DND-41 (cell line): Measurements from ENCODE around the gene SLC17A7.
A peak's percentile ranks its signal among the peaks of the same experiment; 100 is the strongest.

ENCODE experiments used
- ATAC-seq: fragments of 200-7000 bp; cut with Tn5 transposase; 3 replicates; pipeline ENCODE4 v1.9.1; 2021; ENCODE audit warnings: low read depth; ENCODE audit not compliant: insufficient read depth
- DNase-seq: peaks from one replicate; pipeline ENCODE4 v3.0.0-alpha.2; 2020
- H2AFZ ChIP-seq: 2 replicates; pipeline ENCODE4 v1.6.0; 2012; ENCODE audit warnings: low read depth, low read length
- H3K27ac ChIP-seq: 2 replicates; pipeline ENCODE4 v1.5.1; 2012; ENCODE audit warnings: low read length, inconsistent platforms
- H3K27me3 ChIP-seq: fragments of 200-600 bp; sonication (generic); 2 replicates; pipeline ENCODE4 v1.6.0; 2012; ENCODE audit warnings: low read length, mild to moderate bottlenecking, inconsistent platforms; ENCODE audit not compliant: insufficient read depth, poor library complexity
- H3K36me3 ChIP-seq: 2 replicates; pipeline ENCODE4 v1.5.1; 2012; ENCODE audit warnings: low read length, inconsistent platforms; ENCODE audit not compliant: insufficient read depth
- H3K4me1 ChIP-seq: 2 replicates; pipeline ENCODE4 v1.5.1; 2012; ENCODE audit warnings: mild to moderate bottlenecking, low read length; ENCODE audit not compliant: insufficient read depth
- H3K4me2 ChIP-seq: 2 replicates; pipeline ENCODE4 v1.6.0; 2012; ENCODE audit warnings: mild to moderate bottlenecking, moderate library complexity, low read length, inconsistent platforms; ENCODE audit not compliant: insufficient read depth
- H3K4me3 ChIP-seq, 2 experiments: fragments of 200-600 bp in 1 of 2; shearing (Covaris generic) in 1 of 2; 2 replicates each; pipeline ENCODE4 v1.5.1; 2012 to 2016; ENCODE audit warnings: inconsistent platforms in 2 of 2, low read length in 2 of 2, mild to moderate bottlenecking in 2 of 2, low read depth in 1 of 2, moderate library complexity in 1 of 2
- H3K79me2 ChIP-seq: 2 replicates; pipeline ENCODE4 v1.6.0; 2012; ENCODE audit warnings: low read length, inconsistent platforms; ENCODE audit not compliant: insufficient read depth
- H3K9ac ChIP-seq: 2 replicates; pipeline ENCODE4 v1.6.0; 2012; ENCODE audit warnings: low read depth, mild to moderate bottlenecking, inconsistent platforms, low read length, moderate library complexity
- H3K9me3 ChIP-seq: 2 replicates; pipeline ENCODE4 v1.5.1; 2012; ENCODE audit warnings: low read length, moderate library complexity, mild to moderate bottlenecking, inconsistent platforms; ENCODE audit not compliant: insufficient read depth, severe bottlenecking
- H4K20me1 ChIP-seq: 2 replicates; pipeline ENCODE4 v1.6.0; 2012; ENCODE audit warnings: low read length; ENCODE audit not compliant: insufficient read depth
- EZH2 ChIP-seq: IDR thresholded peaks from 3 replicates; pipeline ENCODE4 v1.6.1; 2012; ENCODE audit warnings: borderline replicate concordance, low read depth, mild to moderate bottlenecking, moderate library complexity, low read length, inconsistent platforms; ENCODE audit not compliant: severe bottlenecking
- TF ChIP-seq, protein P1 (sequence below): IDR thresholded peaks from 2 replicates; pipeline ENCODE4 v1.5.1; 2012; ENCODE audit warnings: borderline replicate concordance, low read length, moderate library complexity, mild to moderate bottlenecking; ENCODE audit not compliant: poor library complexity, severe bottlenecking; ENCODE audit errors: extremely low read depth

Gene SLC17A7

DNA sequence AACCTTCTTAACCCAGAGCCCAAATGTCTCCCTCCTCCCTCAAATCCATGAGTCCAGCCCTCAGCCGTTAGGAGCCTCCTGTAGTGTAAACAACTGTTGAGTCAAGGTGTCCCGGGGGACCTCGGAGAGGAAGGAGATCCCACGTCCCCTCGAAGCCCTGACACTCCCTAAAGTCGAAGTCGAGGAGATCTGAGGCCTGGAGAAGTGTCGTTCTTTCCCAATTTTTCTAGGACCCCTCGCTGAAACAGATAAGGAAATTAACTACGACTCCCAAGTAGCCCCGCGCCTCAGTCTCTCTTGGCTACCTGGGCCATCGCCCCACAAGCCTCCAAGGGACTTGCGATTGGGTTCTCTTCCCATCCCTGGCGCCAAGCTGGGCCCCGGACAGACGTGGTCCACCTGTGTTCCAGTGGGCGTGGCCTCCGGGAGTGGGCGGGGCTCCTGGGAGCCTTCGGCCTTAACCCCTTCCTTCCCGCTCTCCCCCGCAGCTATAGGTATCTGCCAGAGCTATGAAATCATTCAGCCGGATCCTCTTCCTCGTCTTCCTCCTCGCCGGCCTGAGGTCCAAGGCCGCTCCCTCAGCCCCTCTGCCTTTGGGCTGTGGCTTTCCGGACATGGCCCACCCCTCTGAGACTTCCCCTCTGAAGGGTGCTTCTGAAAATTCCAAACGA, 15.3 kb downstream of the SLC17A7 start:
- Histone ChIP-seq H3K27me3 (no peaks in the 10 kb centered on the region), H3K4me3 (no peak overlapping the region), H3K36me3 (no peaks in the 10 kb centered on the region), H3K4me1 (peaks cover 7% of the 10 kb centered on the region; the same call in 1 of the 2 replicates), H3K79me2 (no peaks in the 10 kb centered on the region), H3K27ac (no peak overlapping the region), H4K20me1 (no peaks in the 10 kb centered on the region), H3K9ac (no peak overlapping the region), H2AFZ (no peak overlapping the region), H3K9me3 (no peaks in the 10 kb centered on the region), H3K4me2 (no peak overlapping the region)
- DNase-seq (no peak), ATAC-seq (no peak)
- no peak for TF ChIP-seq EZH2
- TF ChIP-seq, protein P1, sequence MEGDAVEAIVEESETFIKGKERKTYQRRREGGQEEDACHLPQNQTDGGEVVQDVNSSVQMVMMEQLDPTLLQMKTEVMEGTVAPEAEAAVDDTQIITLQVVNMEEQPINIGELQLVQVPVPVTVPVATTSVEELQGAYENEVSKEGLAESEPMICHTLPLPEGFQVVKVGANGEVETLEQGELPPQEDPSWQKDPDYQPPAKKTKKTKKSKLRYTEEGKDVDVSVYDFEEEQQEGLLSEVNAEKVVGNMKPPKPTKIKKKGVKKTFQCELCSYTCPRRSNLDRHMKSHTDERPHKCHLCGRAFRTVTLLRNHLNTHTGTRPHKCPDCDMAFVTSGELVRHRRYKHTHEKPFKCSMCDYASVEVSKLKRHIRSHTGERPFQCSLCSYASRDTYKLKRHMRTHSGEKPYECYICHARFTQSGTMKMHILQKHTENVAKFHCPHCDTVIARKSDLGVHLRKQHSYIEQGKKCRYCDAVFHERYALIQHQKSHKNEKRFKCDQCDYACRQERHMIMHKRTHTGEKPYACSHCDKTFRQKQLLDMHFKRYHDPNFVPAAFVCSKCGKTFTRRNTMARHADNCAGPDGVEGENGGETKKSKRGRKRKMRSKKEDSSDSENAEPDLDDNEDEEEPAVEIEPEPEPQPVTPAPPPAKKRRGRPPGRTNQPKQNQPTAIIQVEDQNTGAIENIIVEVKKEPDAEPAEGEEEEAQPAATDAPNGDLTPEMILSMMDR = no peak

DNA sequence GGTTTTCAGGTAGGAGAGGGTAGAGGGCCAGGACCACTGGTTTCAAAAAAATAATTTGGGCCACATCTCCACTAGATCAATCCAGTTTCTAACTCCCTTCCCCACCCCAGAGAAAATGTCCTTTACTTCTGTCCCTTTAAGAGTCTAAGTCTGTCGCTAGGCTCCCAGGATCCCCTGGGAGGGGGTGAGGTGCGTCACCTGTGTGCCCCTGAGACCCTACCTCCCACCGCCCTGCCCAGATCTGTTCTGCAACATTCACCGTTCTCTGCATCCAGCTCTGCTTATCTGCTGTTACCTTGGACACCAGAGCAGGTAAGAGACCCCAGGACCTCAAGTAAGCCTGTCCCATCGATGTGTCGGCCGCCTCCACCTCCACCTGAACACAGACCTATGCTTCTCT, 16.1 kb downstream of the SLC17A7 start, which contains the start of gene GFY:
GFY (plus strand) TSS at position 211 of the 400 bp plus-strand sequence. CDS start 1,043 bp downstream, outside the sequence.
- no peaks in the 10 kb centered on the region for H4K20me1 ChIP-seq
- DNase-seq (no peak), ATAC-seq (no peak)
- no peaks in the 10 kb centered on the region for H3K36me3 ChIP-seq
- no peak within 1 kb of the TSS for H2AFZ ChIP-seq
- H3K27ac ChIP-seq = no peak within 1 kb of the TSS
- H3K4me3 ChIP-seq = no peak within 1 kb of the TSS
- TF ChIP-seq, protein P1 = no peak
- no peak for TF ChIP-seq EZH2
- H3K4me1 ChIP-seq = peaks cover 7% of the 10 kb centered on the region; the same call in 1 of the 2 replicates
- no peaks in the 10 kb centered on the region for H3K9me3 ChIP-seq
- no peak within 1 kb of the TSS for H3K9ac ChIP-seq
- no peaks in the 10 kb centered on the region for H3K27me3 ChIP-seq
- no peak within 1 kb of the TSS for H3K4me2 ChIP-seq
- no peaks in the 10 kb centered on the region for H3K79me2 ChIP-seq

DNA sequence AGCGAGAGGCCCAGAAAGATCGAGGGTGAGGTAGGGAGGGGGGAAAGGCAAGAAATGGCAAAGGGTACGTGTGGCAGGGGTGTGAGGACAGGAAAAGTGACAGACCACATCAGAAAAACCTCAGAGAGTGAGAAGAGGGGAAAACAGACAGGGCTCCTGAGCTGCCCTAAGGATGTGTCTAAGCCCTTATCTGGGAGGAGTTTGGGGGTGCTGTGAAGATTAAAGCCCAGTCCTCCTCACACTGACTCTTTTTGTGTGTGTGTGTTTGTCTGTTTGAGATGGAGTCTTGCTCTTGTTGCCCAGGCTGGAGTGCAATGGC, 17.4 kb downstream of the SLC17A7 start:
- Histone ChIP-seq H3K9me3 (no peaks in the 10 kb centered on the region), H3K27me3 (no peaks in the 10 kb centered on the region), H3K4me1 (peaks cover 7% of the 10 kb centered on the region; the same call in 1 of the 2 replicates), H4K20me1 (no peaks in the 10 kb centered on the region), H3K27ac (no peak overlapping the region), H2AFZ (no peak overlapping the region), H3K4me2 (no peak overlapping the region), H3K4me3 (no peak overlapping the region), H3K36me3 (no peaks in the 10 kb centered on the region), H3K9ac (no peak overlapping the region), H3K79me2 (no peaks in the 10 kb centered on the region)
- TF ChIP-seq, protein P1 = no peak
- no peak for TF ChIP-seq EZH2
- ATAC-seq (peak; percentile 98), DNase-seq (peak; percentile 60)
